ENCODE data around the gene ASCC1.

ASCC1 gene, protein sequence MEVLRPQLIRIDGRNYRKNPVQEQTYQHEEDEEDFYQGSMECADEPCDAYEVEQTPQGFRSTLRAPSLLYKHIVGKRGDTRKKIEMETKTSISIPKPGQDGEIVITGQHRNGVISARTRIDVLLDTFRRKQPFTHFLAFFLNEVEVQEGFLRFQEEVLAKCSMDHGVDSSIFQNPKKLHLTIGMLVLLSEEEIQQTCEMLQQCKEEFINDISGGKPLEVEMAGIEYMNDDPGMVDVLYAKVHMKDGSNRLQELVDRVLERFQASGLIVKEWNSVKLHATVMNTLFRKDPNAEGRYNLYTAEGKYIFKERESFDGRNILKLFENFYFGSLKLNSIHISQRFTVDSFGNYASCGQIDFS

DNA sequence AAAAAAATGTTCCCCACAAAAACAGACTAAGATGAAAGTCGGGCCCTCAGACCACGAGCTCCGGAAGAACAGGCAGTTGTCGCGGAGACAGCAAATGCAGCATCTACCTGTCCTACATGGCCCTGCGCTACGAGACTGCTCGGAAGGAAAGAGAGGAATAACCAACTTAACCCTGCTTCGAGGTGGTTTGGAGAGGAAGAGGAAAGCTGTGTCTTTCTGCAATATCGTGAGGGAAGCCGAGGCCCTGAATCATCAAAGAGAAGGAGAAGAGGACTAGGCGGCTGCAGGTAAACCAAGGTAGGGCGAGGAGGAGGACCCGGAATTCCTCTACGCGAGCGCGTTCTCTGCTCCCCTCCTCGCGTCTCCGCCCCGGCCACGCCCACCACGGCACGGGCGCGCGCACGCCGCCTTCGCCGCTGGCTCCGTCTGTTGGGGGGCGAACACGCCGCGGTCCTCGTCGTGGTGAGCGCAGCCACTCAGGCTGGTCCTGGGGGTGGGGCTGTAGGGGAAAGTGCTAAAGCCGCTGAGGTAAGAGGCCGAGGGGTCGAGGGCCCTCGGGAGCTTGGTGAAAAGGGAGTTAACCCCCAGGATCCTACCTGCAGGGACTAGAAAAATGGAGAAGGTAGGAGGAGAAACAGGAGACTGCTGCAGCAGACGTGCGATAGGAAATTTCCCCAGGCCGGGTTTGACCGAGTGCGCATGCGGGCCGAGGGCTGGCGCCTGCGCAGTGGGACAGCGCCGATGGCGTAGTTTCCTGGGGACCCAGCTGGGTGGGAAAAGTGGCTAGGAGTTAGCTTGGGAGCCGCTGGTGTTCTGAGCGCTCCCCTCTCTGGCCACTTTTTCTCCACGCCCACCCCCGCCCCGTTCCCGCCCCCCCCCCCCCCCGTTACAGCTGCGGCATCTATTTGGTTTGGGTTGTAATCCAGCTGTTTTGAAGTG lies at the start of gene ASCC1, which contains the start of gene ANAPC16:
ASCC1 (minus strand) TSS at position 666 of the 939 bp plus-strand sequence. CDS start 2,978 bp downstream, outside the sequence.
ANAPC16 (plus strand) TSS at position 402 of the 939 bp plus-strand sequence. CDS start 7,903 bp downstream, outside the sequence.
- Histone ChIP-seq H3K4me3 (ENCODE audit: low read depth in 1 of 2, low read length in 2 of 2) (peak within 1 kb of the TSS; percentile 54 to 66), H2AFZ (ENCODE audit: low read depth, low read length) (peak within 1 kb of the TSS; percentile 85), H3K27ac (ENCODE audit: low read length) (peak within 1 kb of the TSS; percentile 97), H3K79me2 (ENCODE audit: insufficient read depth, low read length) (peaks cover 77% of the 10 kb centered on the region), H3K27me3 (ENCODE audit: insufficient read depth, low read length, poor library complexity) (no peaks in the 10 kb centered on the region), H3K4me1 (ENCODE audit: insufficient read depth, low read length) (peaks cover 48% of the 10 kb centered on the region), H3K36me3 (ENCODE audit: insufficient read depth, low read length) (peaks cover 32% of the 10 kb centered on the region), H3K4me2 (ENCODE audit: insufficient read depth, low read length) (peak within 1 kb of the TSS; percentile 69), H4K20me1 (ENCODE audit: insufficient read depth, low read length) (peaks cover 8% of the 10 kb centered on the region), H3K9ac (ENCODE audit: low read depth, low read length) (peak within 1 kb of the TSS; percentile 73), H3K9me3 (ENCODE audit: insufficient read depth, low read length, severe bottlenecking) (no peaks in the 10 kb centered on the region)
- TF ChIP-seq EZH2 (IDR thresholded peaks at IDR 0.05; ENCODE audit: borderline replicate concordance, low read depth, low read length, severe bottlenecking), result no peak
- TF ChIP-seq, protein P1, sequence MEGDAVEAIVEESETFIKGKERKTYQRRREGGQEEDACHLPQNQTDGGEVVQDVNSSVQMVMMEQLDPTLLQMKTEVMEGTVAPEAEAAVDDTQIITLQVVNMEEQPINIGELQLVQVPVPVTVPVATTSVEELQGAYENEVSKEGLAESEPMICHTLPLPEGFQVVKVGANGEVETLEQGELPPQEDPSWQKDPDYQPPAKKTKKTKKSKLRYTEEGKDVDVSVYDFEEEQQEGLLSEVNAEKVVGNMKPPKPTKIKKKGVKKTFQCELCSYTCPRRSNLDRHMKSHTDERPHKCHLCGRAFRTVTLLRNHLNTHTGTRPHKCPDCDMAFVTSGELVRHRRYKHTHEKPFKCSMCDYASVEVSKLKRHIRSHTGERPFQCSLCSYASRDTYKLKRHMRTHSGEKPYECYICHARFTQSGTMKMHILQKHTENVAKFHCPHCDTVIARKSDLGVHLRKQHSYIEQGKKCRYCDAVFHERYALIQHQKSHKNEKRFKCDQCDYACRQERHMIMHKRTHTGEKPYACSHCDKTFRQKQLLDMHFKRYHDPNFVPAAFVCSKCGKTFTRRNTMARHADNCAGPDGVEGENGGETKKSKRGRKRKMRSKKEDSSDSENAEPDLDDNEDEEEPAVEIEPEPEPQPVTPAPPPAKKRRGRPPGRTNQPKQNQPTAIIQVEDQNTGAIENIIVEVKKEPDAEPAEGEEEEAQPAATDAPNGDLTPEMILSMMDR (IDR thresholded peaks at IDR 0.05; ENCODE audit: borderline replicate concordance, extremely low read depth, low read length, poor library complexity, severe bottlenecking), result no peak
- ATAC-seq (ENCODE audit: insufficient read depth, low read depth), result peak; percentile 90
- DNase-seq, result peak; percentile 95

DNA sequence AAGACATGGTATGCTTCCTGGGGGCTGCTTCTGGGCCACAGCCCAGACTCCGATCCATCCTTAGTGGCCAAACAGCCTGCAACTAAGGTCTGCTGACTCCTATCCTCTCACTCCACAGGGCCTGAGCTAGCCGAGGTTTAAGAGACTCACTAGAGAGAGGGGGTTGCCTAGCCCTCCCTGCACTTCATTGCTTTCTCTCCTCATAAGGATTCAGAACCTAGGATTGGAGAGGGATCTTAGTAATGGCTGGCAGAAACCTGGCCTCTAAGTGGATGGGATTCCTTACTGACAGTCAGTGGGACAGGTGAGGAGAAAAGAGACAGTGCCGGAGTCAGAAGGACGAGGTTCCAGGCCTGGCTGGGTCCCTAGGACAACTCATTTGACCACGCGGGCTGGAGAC lies 49.4 kb upstream of the ASCC1 start:
- Histone ChIP-seq H4K20me1 (ENCODE audit: insufficient read depth, low read length) (no peaks in the 10 kb centered on the region), H3K36me3 (ENCODE audit: insufficient read depth, low read length) (no peaks in the 10 kb centered on the region), H3K4me2 (ENCODE audit: insufficient read depth, low read length) (no peak overlapping the region), H3K79me2 (ENCODE audit: insufficient read depth, low read length) (no peaks in the 10 kb centered on the region), H2AFZ (ENCODE audit: low read depth, low read length) (no peak overlapping the region), H3K27ac (ENCODE audit: low read length) (peak overlapping the region; percentile 55), H3K27me3 (ENCODE audit: insufficient read depth, low read length, poor library complexity) (no peaks in the 10 kb centered on the region), H3K4me3 (ENCODE audit: low read depth in 1 of 2, low read length in 2 of 2) (no peak overlapping the region), H3K9me3 (ENCODE audit: insufficient read depth, low read length, severe bottlenecking) (no peaks in the 10 kb centered on the region), H3K9ac (ENCODE audit: low read depth, low read length) (no peak overlapping the region), H3K4me1 (ENCODE audit: insufficient read depth, low read length) (peaks cover 52% of the 10 kb centered on the region)
- DNase-seq (no peak), ATAC-seq (ENCODE audit: insufficient read depth, low read depth) (no peak)
- TF ChIP-seq, protein P1 (IDR thresholded peaks at IDR 0.05; ENCODE audit: borderline replicate concordance, extremely low read depth, low read length, poor library complexity, severe bottlenecking), result no peak
- no peak for TF ChIP-seq EZH2 (IDR thresholded peaks at IDR 0.05; ENCODE audit: borderline replicate concordance, low read depth, low read length, severe bottlenecking)

DNA sequence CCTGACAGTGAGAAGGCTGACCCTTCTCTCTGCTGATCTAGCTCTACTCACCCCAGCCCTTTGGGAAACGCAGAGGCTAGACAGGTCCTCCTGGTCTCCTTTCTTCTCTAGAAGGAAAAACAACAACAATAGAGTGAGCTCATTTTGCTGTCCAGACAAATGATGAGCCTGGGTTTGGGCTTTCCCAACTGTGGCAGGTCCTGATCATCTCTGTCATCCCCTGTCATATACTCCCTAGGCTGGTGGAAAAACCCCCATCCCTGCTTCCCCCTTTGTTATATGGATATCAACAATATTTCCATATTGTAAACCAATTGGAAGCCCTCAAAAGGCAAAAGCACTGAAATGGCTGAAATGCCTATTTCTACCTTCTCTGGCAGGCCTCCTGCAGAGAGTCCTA lies 48.5 kb upstream of the ASCC1 start:
- Histone ChIP-seq H3K9ac (ENCODE audit: low read depth, low read length) (no peak overlapping the region; the same call in 1 of the 2 replicates), H3K9me3 (ENCODE audit: insufficient read depth, low read length, severe bottlenecking) (no peaks in the 10 kb centered on the region), H3K27me3 (ENCODE audit: insufficient read depth, low read length, poor library complexity) (no peaks in the 10 kb centered on the region), H3K27ac (ENCODE audit: low read length) (peak overlapping the region; percentile 65), H3K79me2 (ENCODE audit: insufficient read depth, low read length) (no peaks in the 10 kb centered on the region), H4K20me1 (ENCODE audit: insufficient read depth, low read length) (no peaks in the 10 kb centered on the region), H3K36me3 (ENCODE audit: insufficient read depth, low read length) (no peaks in the 10 kb centered on the region), H3K4me2 (ENCODE audit: insufficient read depth, low read length) (peak overlapping the region; percentile 9; the same call in 1 of the 2 replicates), H3K4me1 (ENCODE audit: insufficient read depth, low read length) (peaks cover 62% of the 10 kb centered on the region), H3K4me3 (ENCODE audit: low read depth in 1 of 2, low read length in 2 of 2) (no peak overlapping the region), H2AFZ (ENCODE audit: low read depth, low read length) (no peak overlapping the region)
- TF ChIP-seq EZH2 (IDR thresholded peaks at IDR 0.05; ENCODE audit: borderline replicate concordance, low read depth, low read length, severe bottlenecking), result no peak
- TF ChIP-seq, protein P1 (IDR thresholded peaks at IDR 0.05; ENCODE audit: borderline replicate concordance, extremely low read depth, low read length, poor library complexity, severe bottlenecking), result no peak
- no peak for ATAC-seq (ENCODE audit: insufficient read depth, low read depth)
- no peak for DNase-seq

Data from DND-41 (cell line).